H1 (cell line): ENCODE data around the gene LSM3. TPM values are rescaled to one million over a fixed set of nuclear protein-coding genes. Genes with fewer than 3 reads are reported as not detected.

Source experiments
- CTCF ChIA-PET: fragments of 300-600 bp; sonication (Branson Sonifier 250); formaldehyde crosslinking; loops from one replicate; lab custom pipeline; 2021; ENCODE audit not compliant: partially characterized antibody; lab: Charles Lee
- POLR2A ChIA-PET: fragments of 300-600 bp; sonication (Branson Sonifier 250); formaldehyde crosslinking; loops from one replicate; lab custom pipeline; 2021; ENCODE audit warnings: inconsistent platforms; ENCODE audit not compliant: partially characterized antibody; lab: Charles Lee
- DNase-seq, 2 experiments: peaks; one replicate each; pipeline versions ENCODE4 v3.0.0 to v3.0.0-alpha.2; 2010 to 2022; ENCODE audit warnings: low spot score in 2 of 2, low read depth in 1 of 2, mixed read lengths in 1 of 2
- FAIRE-seq: peaks from 2 replicates; lab custom pipeline; 2011; peaks lifted over from hg19 to GRCh38; lab: Jason Lieb, UNC
- H2AFZ ChIP-seq: 2 replicates; pipeline ENCODE4 v1.8.1; 2012; ENCODE audit warnings: low read length, inconsistent platforms
- H2AK5ac ChIP-seq: 2 replicates; pipeline ENCODE4 v1.6.1; 2013; ENCODE audit warnings: low read depth, low read length
- H2BK120ac ChIP-seq: replicated peaks from 2 replicates; pipeline ENCODE3; 2013; ENCODE audit warnings: low read depth, low read length, inconsistent platforms
- H2BK12ac ChIP-seq: 2 replicates; pipeline ENCODE4 v1.6.1; 2013; ENCODE audit warnings: low read depth, low read length
- H2BK15ac ChIP-seq: 2 replicates; pipeline ENCODE4 v1.6.1; 2013; ENCODE audit warnings: low read length
- H2BK20ac ChIP-seq: 2 replicates; pipeline ENCODE4 v1.6.1; 2013; ENCODE audit warnings: low read length
- H2BK5ac ChIP-seq: 2 replicates; pipeline ENCODE4 v1.6.1; 2013; ENCODE audit warnings: low read depth, low read length
- H3K14ac ChIP-seq: 2 replicates; pipeline ENCODE4 v1.6.1; 2013; ENCODE audit warnings: inconsistent platforms; ENCODE audit not compliant: insufficient read length
- H3K18ac ChIP-seq: 2 replicates; pipeline ENCODE4 v1.6.1; 2013; ENCODE audit warnings: low read length; ENCODE audit errors: extremely low read depth
- H3K23ac ChIP-seq: 2 replicates; pipeline ENCODE4 v1.6.1; 2013; ENCODE audit warnings: inconsistent platforms; ENCODE audit not compliant: insufficient read length
- H3K23me2 ChIP-seq: 2 replicates; pipeline ENCODE4 v1.6.1; 2013; ENCODE audit warnings: low read depth, low read length
- H3K27ac ChIP-seq: 2 replicates; pipeline ENCODE4 v1.6.1; 2011; ENCODE audit warnings: low read depth, low read length, inconsistent platforms
- H3K27me3 ChIP-seq, 4 experiments: replicated peaks in 1 of 4; 1 replicate in 1 of 4; 2 replicates in 3 of 4; pipeline versions ENCODE4 v1.6.1 to v1.8.1; 2011 to 2013; ENCODE audit warnings: low read length in 3 of 4, mild to moderate bottlenecking in 3 of 4, inconsistent platforms in 2 of 4, mixed read lengths in 2 of 4, moderate library complexity in 1 of 4; ENCODE audit not compliant: control insufficient read depth in 3 of 4, insufficient read depth in 3 of 4; ENCODE audit errors: extremely low read depth in 1 of 4
- H3K36me3 ChIP-seq, 4 experiments: 2 replicates each; pipeline versions ENCODE4 v1.6.1 to v1.8.1; 2011 to 2013; ENCODE audit warnings: mild to moderate bottlenecking in 4 of 4, low read length in 3 of 4, moderate library complexity in 2 of 4, control low read depth in 1 of 4, inconsistent platforms in 1 of 4; ENCODE audit not compliant: insufficient read depth in 4 of 4, control insufficient read depth in 2 of 4
- H3K4ac ChIP-seq: replicated peaks from 2 replicates; pipeline ENCODE3; 2013; ENCODE audit warnings: low read length, low read depth, mixed read lengths, inconsistent platforms; ENCODE audit not compliant: insufficient read length
- H3K4me1 ChIP-seq, 4 experiments: replicated peaks in 1 of 4; 1 replicate in 1 of 4; 2 replicates in 3 of 4; pipeline versions ENCODE4 v1.6.1 to v1.8.1; 2011 to 2013; ENCODE audit warnings: low read length in 3 of 4, inconsistent platforms in 2 of 4, mixed read lengths in 1 of 4; ENCODE audit not compliant: insufficient read depth in 4 of 4, control insufficient read depth in 3 of 4
- H3K4me2 ChIP-seq, 2 experiments: 2 replicates each; pipeline versions ENCODE4 v1.6.1 to v1.8.1; 2011 to 2013; ENCODE audit warnings: low read depth in 2 of 2, low read length in 2 of 2, control low read depth in 1 of 2, inconsistent platforms in 1 of 2, mild to moderate bottlenecking in 1 of 2; ENCODE audit not compliant: insufficient read depth in 1 of 2
- H3K4me3 ChIP-seq, 4 experiments: fragments of 200-600, 300-600 bp in 1 of 4; sonication (generic), shearing (Covaris generic), sonication (Bioruptor Twin) in 1 of 4; 2 replicates each; pipeline versions ENCODE4 v1.5.1 to v1.8.1; 2011 to 2016; ENCODE audit warnings: low read length in 4 of 4, low read depth in 3 of 4, control low read depth in 2 of 4, inconsistent platforms in 2 of 4, mild to moderate bottlenecking in 2 of 4, mixed read lengths in 1 of 4, moderate library complexity in 1 of 4; ENCODE audit not compliant: insufficient read depth in 2 of 4; ENCODE audit errors: extremely low read depth in 1 of 4
- H3K56ac ChIP-seq: replicated peaks from 2 replicates; pipeline ENCODE3; 2013; ENCODE audit warnings: low read depth, mild to moderate bottlenecking, mixed read lengths, low read length, inconsistent platforms; ENCODE audit not compliant: insufficient read length
- H3K79me1 ChIP-seq: 2 replicates; pipeline ENCODE4 v1.6.1; 2013; ENCODE audit warnings: low read depth, low read length, control low read depth
- H3K79me2 ChIP-seq, 2 experiments: 2 replicates each; pipeline versions ENCODE4 v1.6.1 to v1.8.1; 2012 to 2013; ENCODE audit warnings: low read length in 2 of 2, mild to moderate bottlenecking in 2 of 2, inconsistent platforms in 1 of 2; ENCODE audit not compliant: insufficient read depth in 2 of 2, control insufficient read depth in 1 of 2
- H3K9ac ChIP-seq, 4 experiments: replicated peaks in 1 of 4; 1 replicate in 1 of 4; 2 replicates in 3 of 4; pipeline versions ENCODE4 v1.6.1 to v1.8.1; 2011 to 2013; ENCODE audit warnings: low read depth in 3 of 4, low read length in 3 of 4, control low read depth in 2 of 4, mild to moderate bottlenecking in 2 of 4, moderate library complexity in 2 of 4, inconsistent platforms in 1 of 4; ENCODE audit errors: extremely low read depth in 1 of 4
- H3K9me3 ChIP-seq, 2 experiments: 2 replicates each; pipeline versions ENCODE4 v1.6.1 to v1.8.1; 2012 to 2013; ENCODE audit warnings: mild to moderate bottlenecking in 2 of 2, moderate library complexity in 2 of 2, control low read depth in 1 of 2, inconsistent platforms in 1 of 2, low read depth in 1 of 2, low read length in 1 of 2, mixed read lengths in 1 of 2; ENCODE audit not compliant: insufficient read depth in 2 of 2
- H4K20me1 ChIP-seq, 2 experiments: replicated peaks in 1 of 2; 2 replicates each; pipeline versions ENCODE3 to v1.8.1; 2011 to 2013; ENCODE audit warnings: inconsistent platforms in 2 of 2, low read length in 2 of 2, mild to moderate bottlenecking in 1 of 2; ENCODE audit not compliant: insufficient read depth in 2 of 2, control insufficient read depth in 1 of 2
- H4K5ac ChIP-seq: 2 replicates; pipeline ENCODE4 v1.6.1; 2013; ENCODE audit warnings: low read length, low read depth, mixed read lengths, inconsistent platforms; ENCODE audit not compliant: insufficient read length
- H4K8ac ChIP-seq: 2 replicates; pipeline ENCODE4 v1.8.0; 2013; ENCODE audit warnings: mild to moderate bottlenecking, moderate library complexity, low read length, inconsistent platforms; ENCODE audit not compliant: insufficient read depth; ENCODE audit errors: extremely low read depth
- H4K91ac ChIP-seq: replicated peaks from 2 replicates; pipeline ENCODE3; 2013; ENCODE audit warnings: low read length, mixed read lengths, inconsistent platforms; ENCODE audit not compliant: insufficient read length
- EZH2 ChIP-seq: fragments of 200-600 bp; sonication (generic); IDR thresholded peaks from 2 replicates; pipeline ENCODE4 v1.7.1; 2012; ENCODE audit warnings: low read depth, mild to moderate bottlenecking, moderate library complexity, low read length, inconsistent platforms; ENCODE audit not compliant: severe bottlenecking
- KDM1A ChIP-seq: fragments of 200-600, 300-600 bp; sonication (generic); IDR thresholded peaks from 2 replicates; pipeline ENCODE4 v1.7.1; 2016; ENCODE audit warnings: mild to moderate bottlenecking, low read length, borderline replicate concordance
- KDM5A ChIP-seq: fragments of 200-600 bp; IDR thresholded peaks from 2 replicates; pipeline ENCODE4 v1.7.1; 2012; ENCODE audit warnings: mild to moderate bottlenecking, low read length, inconsistent platforms, mixed read lengths
- MAX ChIP-seq: IDR thresholded peaks from 2 replicates; pipeline ENCODE4 v1.6.1; 2012; ENCODE audit warnings: inconsistent platforms
- NANOG ChIP-seq: IDR thresholded peaks from 2 replicates; pipeline ENCODE4 v1.6.1; 2011; ENCODE audit warnings: low read length, low read depth, mild to moderate bottlenecking, inconsistent platforms; ENCODE audit not compliant: insufficient read depth, poor library complexity, severe bottlenecking
- RAD21 ChIP-seq, 2 experiments: IDR thresholded peaks in 1 of 2; conservative IDR thresholded peaks in 1 of 2; 2 replicates each; pipeline ENCODE4 v1.6.1; 2011; ENCODE audit warnings: low read depth in 2 of 2, low read length in 2 of 2, improper control_type of control experiment in 1 of 2, inconsistent platforms in 1 of 2, mild to moderate bottlenecking in 1 of 2, moderate library complexity in 1 of 2
- SAP30 ChIP-seq: fragments of 300-600 bp; sonication (generic); IDR thresholded peaks from 2 replicates; pipeline ENCODE4 v1.7.1; 2012; ENCODE audit warnings: low read length, moderate library complexity, mild to moderate bottlenecking, inconsistent platforms; ENCODE audit not compliant: insufficient read depth, insufficient replicate concordance
- SIN3A ChIP-seq, 2 experiments: IDR thresholded peaks in 1 of 2; conservative IDR thresholded peaks in 1 of 2; 2 replicates each; pipeline ENCODE4 v1.6.1; 2011 to 2012; ENCODE audit warnings: low read length in 2 of 2, improper control_type of control experiment in 1 of 2, low read depth in 1 of 2, mild to moderate bottlenecking in 1 of 2
- SRF ChIP-seq: IDR thresholded peaks from 2 replicates; pipeline ENCODE4 v1.6.1; 2011; ENCODE audit warnings: mild to moderate bottlenecking, low read depth, low read length, moderate library complexity
- WGBS, 2 experiments: shearing (Covaris generic) in 1 of 2; methylation state at CpG; one replicate each; pipeline versions ENCODE4 v1.1.6 to v1.1.7; 2013 to 2015; ENCODE audit warnings: low lambda C conversion rate in 2 of 2, mixed read lengths in 2 of 2, inconsistent platforms in 1 of 2, low coverage in 1 of 2, missing lambda C conversion rate in 1 of 2; ENCODE audit not compliant: insufficient replicate concordance in 2 of 2, insufficient coverage in 1 of 2, insufficient read length in 1 of 2; ENCODE audit errors: extremely low coverage in 1 of 2, missing lambda C conversion rate in 1 of 2; 5-methylcytosine and 5-hydroxymethylcytosine counted together
- polyA plus RNA-seq, 7 experiments: library from polyadenylated mRNA; depleted of rRNA in 3 of 7; stranded (reverse) in 5 of 7; unstranded in 2 of 7; fragments of >200 nt in 5 of 7; fragments of 200-250 nt in 2 of 7; gene quantifications; 1 replicate in 5 of 7; 2 replicates in 1 of 7; 4 replicates in 1 of 7; pipeline versions ENCODE4 v1.2.1 to v1.2.3, GENCODE V29; 2011 to 2013; ENCODE audit warnings: missing spikeins in 2 of 7, mixed read lengths in 2 of 7
- total RNA-seq: library from RNA; stranded (reverse); fragmentation: NEBNext Ultra II Directional; extraction: Animal tissue kit (Norgen Biotek cat#: 25700); gene quantifications from 2 replicates; pipeline ENCODE4 v1.2.1, GENCODE V29; 2021
- TF ChIP-seq, protein P1 (sequence below): IDR thresholded peaks from 2 replicates; pipeline ENCODE4 v1.6.1; 2011; ENCODE audit warnings: low read length, improper control_type of control experiment

Gene LSM3
- total and polyA plus RNA-seq, 2 of the 8 experiments (the other 6 are each of a cell fraction or from before 2014, with no cell fraction given) = 7.1 to 25.4 TPM

DNA sequence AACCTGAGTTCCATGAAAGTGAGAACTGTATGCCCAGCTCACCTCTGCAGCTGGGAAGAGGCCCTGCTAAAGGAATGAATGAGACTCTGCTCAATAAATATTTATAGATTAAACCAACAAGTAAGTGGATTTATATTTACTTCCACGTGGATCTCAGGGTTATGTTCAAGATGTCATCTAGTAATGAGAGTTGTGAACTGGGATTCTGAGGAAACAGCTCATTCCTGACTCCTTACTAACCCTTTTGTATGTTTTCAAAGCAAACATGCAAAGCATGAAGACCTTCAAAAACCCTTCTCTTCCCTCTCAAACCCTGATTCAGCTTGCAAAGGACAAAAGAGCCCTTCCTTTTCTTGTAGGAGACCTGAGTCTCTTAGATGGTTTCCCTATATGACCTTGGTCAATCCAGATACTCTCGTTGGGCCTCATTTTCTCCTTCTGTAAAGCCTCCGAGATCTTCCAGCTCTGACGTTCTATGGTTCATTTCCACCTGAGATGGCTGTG, 53.4 kb downstream of the LSM3 start:
- WGBS, 2 experiments = 81% methylated on average over 4 of the region's 4 CpGs; no CpG with 5 or more reads in 1 of the 2 experiments

More for the DNA sequence above, 53.4 kb downstream of the LSM3 start:
- H3K4me2 ChIP-seq = no peak overlapping the region
- no peak overlapping the region for H3K4ac ChIP-seq
- FAIRE-seq = no peak
- no peak overlapping the region for H4K8ac ChIP-seq
- H2BK20ac ChIP-seq = no peak overlapping the region
- H3K4me1 ChIP-seq = peaks cover 0 to 3% (median 0%) of the 10 kb centered on the region in 4 experiments; a peak in 1 of 7 replicates
- H3K27ac ChIP-seq = no peak overlapping the region
- no peak overlapping the region for H3K4me3 ChIP-seq
- H3K27me3 ChIP-seq = no peaks in the 10 kb centered on the region
- CTCF ChIA-PET = interaction anchor here (0.7 to 3.0 kb wide), 20 partner anchors 9 to 317 kb away, joined by 3 to 21 read pairs (median 4); no protein-coding TSS in a partner anchor
- H4K5ac ChIP-seq = no peak overlapping the region
- H3K79me2 ChIP-seq = no peaks in the 10 kb centered on the region
- peaks cover 4 to 6% of the 10 kb centered on the region in 2 experiments; a peak in 1 of 4 replicates for H3K9me3 ChIP-seq
- no peaks in the 10 kb centered on the region for H4K20me1 ChIP-seq
- H3K36me3 ChIP-seq = no peaks in the 10 kb centered on the region
- H3K23ac ChIP-seq = no peak overlapping the region
- H3K79me1 ChIP-seq = no peaks in the 10 kb centered on the region
- no peak overlapping the region for H3K9ac ChIP-seq
- H2BK120ac ChIP-seq = no peak overlapping the region
- POLR2A ChIA-PET = interaction anchor here (1.0 to 1.9 kb wide), 3 partner anchors 9 to 70 kb away, joined by 3 to 4 read pairs (median 4); no protein-coding TSS in a partner anchor
- H2BK5ac ChIP-seq = no peak overlapping the region
- TF ChIP-seq KDM5A (no peak), MAX (no peak), EZH2 (no peak), SIN3A (conservative IDR thresholded peaks at IDR 0.05 in 1 of 2, IDR thresholded peaks at IDR 0.05 in 1 of 2; ENCODE audit: low read depth in 1 of 2, low read length in 2 of 2) (no peak), NANOG (no peak), KDM1A (no peak), SRF (no peak), SAP30 (no peak), RAD21 (IDR thresholded peaks at IDR 0.05 in 1 of 2, conservative IDR thresholded peaks at IDR 0.05 in 1 of 2; ENCODE audit: low read depth in 2 of 2, low read length in 2 of 2) (no peak)
- TF ChIP-seq, protein P1, sequence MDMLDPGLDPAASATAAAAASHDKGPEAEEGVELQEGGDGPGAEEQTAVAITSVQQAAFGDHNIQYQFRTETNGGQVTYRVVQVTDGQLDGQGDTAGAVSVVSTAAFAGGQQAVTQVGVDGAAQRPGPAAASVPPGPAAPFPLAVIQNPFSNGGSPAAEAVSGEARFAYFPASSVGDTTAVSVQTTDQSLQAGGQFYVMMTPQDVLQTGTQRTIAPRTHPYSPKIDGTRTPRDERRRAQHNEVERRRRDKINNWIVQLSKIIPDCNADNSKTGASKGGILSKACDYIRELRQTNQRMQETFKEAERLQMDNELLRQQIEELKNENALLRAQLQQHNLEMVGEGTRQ = no peak
- H3K18ac ChIP-seq = no peak overlapping the region
- H2BK12ac ChIP-seq = no peak overlapping the region
- no peak overlapping the region for H2AK5ac ChIP-seq
- no peaks in the 10 kb centered on the region for H3K23me2 ChIP-seq
- no peak overlapping the region for H3K56ac ChIP-seq
- H2BK15ac ChIP-seq = no peak overlapping the region
- H3K14ac ChIP-seq = no peak overlapping the region
- H4K91ac ChIP-seq = no peak overlapping the region
- no peak for DNase-seq
- no peak overlapping the region for H2AFZ ChIP-seq
